GM21367 (cell line): Measurements from ENCODE around the gene HNRNPUL2.
"Not testable (repeated sequence)": the region's sequence is repeated elsewhere in the genome, so short reads cannot be mapped to it uniquely, and the experiment has no call there.

Source experiments
- ATAC-seq: cut with Tn5 transposase; IDR thresholded peaks from one replicate; pipeline ENCODE4 v1.9.1; 2021; ENCODE audit not compliant: unreplicated experiment

HNRNPUL2 gene

DNA sequence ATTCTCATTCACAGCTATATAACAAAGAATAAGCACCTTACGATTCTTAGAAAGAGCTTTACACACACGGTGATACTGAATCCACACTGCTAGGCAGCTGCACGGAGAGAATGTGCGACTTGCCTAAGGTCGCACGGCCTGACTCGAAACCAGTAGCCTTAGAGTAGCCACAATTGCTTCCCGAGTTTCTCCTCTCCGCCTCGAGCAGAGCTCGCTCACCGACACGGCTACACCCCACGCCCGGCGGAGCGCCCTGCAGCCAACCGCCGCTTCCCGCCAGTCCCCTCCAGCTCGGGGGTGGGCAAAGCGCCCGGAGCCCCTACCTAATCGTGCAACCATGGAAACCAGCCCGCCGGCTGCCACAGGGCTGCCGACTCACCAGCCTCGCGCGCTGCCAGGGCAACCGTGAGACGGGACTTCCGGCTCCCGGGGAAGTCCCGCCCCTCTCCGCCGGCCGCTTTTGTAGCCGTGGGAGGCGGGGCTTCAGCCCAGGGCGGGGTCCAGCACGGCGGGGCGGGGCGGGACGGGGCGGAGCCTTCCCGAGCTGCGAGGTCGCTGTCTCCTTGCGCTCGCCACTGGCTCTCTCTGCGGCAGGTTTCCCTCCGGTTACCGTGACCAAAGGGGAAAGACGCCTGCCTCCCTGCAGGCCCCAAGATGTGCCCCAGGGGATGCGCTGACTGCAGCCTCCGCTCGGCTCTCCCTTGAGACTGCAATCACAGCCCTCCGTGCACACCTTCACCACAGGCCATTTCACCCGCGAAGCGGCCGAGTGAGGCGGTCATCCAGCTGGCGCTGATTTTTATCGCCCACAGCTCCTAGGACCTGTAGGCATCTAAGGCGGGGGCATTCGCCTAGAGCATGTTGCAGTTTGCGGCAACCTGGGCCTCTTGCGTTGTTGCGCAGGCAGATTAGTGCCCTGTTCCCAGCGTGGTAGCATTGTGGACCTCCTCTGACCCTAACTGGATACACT is 21.1 kb downstream of the HNRNPUL2 start:
- ATAC-seq = peak; percentile 54

DNA sequence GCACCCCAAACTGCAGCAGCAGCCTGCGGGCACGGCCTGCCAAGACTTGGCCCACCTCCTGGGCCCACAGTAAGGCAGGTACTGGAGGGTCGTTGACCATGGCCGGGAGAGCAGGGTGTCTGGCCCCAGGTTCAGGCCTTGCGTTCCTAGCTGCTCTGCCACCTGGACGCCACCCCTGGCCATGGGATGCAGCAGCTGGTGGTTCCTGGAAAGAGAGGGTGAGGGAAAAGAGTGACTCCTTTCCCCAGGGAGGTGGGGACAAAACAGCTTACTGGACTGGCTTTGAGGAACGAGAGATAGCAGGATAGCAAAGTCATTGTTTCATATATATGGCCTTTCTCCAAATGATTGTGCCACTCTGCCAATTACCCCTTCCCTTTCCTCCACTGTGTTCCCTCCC is 21.8 kb downstream of the HNRNPUL2 start:
- ATAC-seq = no peak

DNA sequence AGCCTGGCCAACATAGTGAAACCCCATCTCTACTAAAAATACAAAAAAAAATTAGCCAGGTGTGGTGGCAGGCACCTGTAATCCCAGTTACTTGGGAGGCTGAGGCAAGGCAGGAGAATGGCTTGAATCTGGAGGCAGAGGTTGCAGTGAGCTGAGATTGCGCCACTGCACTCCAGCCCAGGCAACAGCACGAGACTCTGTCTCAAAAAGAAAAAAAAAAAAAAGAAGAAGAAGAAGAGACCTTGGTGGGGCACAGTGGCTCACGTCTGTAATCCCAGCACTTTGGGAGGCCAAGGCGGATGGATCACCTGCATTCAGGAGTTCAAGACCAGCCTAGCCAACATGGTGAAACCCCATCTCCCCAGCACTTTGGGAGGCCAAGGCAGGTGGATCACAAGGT is 23.3 kb downstream of the HNRNPUL2 start:
- ATAC-seq = not testable (repeated sequence)

DNA sequence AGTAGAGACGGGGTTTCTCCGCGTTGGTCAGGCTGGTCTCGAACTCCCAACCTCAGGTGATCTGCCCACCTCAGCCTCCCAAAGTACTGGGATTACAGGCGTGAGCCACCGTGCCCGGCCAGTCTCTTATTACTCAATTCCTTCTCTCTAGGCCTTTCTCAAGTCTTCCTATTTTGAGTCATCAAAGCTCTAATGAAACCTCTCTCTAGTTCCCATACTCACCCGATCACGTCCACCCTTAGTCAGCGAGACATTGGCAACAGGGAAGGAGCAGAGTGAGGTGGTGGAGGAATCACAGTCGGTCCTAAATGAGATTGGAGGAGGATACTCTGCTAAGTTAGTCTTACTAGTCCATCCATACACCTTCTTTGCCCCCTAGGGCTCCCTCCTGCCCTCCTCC is 25.0 kb downstream of the HNRNPUL2 start:
- no peak for ATAC-seq

DNA sequence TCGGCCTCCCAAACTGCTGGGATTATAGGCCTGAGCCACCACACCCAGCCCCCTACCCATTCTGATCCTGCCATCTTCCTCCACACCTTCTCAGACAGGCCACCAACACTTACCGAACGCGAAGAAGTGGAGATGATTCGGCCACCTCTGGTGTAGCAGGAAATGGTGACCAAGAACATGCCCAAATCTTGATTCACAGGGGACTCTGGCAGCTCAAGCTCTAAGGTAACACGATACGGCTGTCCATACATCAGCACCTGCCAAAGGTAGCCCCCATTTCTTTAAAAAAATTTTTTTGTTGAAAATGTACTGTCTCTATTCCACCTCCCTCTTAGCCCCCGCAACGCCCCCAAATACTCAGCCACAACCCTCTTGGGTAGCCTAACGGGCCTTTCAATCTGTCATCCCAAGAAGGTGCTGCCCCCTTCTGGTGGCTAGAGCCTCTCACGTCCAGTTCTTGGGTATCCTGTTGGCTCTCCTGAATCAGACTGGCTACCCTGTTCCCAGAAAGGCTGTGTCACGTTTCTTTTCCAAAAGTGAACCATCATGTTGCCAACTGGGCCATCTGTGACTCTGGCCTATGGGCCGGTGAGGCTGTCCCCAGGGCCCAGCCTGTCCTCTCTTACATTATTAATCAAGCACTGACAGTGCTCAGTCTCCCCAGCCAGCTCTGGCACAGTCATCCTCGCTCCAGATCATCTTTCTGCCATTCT is 32.6 kb downstream of the HNRNPUL2 start:
- no peak for ATAC-seq

DNA sequence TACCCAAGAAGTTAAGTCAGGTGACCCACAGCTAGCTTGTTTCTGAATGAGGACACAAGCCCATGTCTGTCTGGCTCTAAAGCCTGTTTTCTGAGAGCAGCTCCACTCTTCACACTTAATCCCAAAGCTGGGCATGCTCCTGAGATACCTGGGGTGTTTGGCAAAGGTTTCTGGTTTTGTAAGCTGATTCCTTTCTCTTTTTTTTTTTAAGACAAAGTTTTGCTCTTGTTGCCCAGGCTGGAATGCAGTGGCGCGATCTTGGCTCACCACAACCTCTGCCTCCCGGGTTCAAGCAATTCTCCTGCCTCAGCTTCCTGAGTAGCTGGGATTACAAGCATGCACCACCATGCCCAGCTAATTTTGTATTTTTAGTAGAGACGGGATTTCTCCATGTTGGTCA is 33.6 kb downstream of the HNRNPUL2 start:
- not testable (repeated sequence) for ATAC-seq

DNA sequence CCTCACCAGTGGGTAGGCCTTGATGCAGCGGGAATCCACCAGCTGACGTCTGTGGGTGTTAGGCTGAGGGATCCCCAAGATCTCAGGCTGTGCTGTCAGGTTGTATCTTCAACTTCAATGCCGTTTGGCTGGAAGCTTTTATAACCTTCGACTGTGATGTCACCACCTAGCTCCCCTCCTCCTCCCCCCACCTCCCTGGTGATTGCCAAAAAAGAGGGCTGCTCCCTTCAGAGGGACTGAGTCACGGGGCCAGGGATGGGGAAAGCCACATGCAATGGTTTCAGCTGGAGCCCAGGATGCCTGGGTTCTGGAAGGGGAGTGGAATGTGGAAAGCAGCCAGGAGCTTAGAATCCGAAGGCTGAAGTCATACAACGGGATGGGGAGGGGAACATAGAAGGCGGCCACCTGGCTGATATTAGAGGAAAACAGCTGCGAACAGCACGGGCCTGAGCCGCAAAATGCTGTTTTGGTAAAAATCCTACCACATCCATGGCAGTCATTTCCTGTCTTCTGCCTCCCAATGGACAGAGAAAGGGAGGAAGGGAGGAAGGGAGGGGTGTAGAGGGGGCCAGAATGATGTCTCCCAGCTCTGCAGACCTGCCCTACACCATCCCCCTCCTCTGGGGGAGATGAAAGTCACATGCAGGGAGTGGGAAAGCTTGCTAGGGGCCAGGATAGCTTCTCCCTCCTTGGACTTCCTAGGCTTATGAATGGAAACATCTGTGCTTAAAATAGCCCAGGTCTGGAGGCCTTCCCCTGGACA is 37.7 kb downstream of the HNRNPUL2 start, which contains the start of gene LRRN4CL:
LRRN4CL (minus strand) TSS at position 110 of the 763 bp plus-strand sequence. CDS start 1,022 bp downstream, outside the sequence.
- ATAC-seq = no peak

DNA sequence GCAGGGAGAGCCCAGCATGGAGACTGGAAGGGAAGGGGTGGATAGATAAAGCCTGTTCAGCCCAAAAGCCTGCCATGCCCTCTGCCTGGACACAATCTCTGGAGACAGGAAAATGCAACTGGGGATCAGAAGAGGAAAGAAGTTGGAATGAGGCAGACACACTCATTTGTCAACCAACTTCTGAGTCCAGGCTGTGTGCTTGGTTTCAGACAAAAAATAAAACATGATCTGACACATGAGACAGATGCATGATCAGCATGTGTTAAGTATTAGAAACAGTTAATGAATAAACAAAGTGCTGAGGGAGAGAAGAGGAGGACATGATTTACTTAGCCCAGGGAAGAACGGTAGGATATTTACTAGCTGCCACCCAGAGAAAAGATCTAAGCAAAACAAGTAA is 38.8 kb downstream of the HNRNPUL2 start:
- no peak for ATAC-seq

DNA sequence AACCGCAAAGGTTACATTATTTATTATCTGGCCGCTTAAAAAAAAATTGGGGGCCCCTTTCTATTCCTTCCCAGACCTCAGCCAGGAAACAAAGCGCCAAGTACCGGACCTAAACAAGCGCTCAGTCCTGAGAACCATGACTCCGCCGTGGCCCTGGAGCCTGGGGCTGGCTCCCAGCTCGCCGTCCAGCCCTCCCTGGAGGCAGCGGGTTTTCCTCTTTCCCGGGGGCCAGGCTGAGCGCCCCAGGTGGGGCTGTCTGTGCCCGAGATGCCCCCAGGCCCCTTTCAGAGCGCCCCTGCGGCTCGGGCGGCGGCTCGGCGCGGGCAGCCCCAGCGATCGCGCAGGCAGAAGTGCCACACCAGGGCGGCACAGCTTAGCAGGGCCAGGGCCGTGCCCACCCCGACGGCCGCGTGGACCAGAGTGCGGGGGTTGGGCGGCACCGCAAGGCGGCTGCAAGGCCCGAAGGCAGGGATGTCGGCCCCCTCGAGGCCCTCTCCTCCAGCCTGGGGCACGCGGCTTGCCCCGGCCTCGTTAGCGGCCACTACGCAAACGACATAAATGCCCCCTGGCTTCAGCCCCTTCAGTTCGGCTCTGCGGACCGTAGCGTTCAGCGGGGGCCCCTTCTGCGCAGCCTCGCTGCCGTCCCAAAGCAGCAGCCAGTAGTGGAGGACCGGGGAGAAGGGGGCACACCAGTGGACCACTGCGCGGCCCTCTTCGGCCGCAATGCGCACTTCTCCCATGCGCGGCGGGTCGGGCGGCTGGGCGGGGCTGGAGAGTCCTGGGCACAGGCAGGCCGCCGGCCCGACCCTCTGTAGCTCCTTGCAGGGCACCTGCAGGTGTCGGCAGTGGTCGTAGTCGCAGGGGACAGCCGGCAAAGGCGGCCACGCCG is 39.5 kb downstream of the HNRNPUL2 start:
- no peak for ATAC-seq

DNA sequence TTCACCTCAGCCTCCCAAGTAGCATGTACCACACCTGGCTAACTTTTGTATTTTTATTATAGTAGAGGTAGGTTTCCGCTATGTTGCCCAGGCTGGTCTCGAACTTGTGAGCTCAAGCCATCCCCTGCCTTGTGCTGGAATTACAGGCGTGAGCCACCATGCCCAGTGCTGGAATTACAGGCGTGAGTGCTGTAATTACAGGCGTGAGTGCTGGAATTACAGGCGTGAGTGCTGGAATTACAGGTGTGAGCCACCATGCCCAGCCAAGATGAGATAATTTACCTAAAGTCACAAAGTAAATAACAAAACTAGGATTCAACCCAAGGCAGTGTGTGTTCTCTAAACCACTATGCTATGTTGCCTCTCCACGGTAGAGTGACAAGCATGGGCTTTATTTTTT is 44.7 kb downstream of the HNRNPUL2 start:
- ATAC-seq = no peak

DNA sequence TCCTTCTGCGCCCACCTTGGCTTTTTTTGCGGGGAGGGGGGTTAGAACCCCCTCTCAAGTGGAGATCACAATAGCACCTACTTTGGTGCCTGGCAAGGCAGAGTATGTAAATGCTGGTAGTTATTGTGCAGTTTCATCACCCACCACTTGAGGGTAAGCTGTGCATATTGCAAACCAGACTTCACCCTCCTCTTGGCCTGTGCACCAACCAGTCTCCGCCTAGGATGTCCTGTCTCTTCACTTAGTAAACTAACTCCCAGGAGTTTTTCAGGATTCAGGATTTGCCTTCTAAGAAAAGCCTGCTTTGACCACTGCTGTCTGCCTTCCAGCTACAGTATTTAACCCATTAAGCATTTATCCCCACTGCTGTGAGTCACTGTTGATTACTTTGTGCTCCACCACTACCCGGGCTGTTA is 46.4 kb downstream of the HNRNPUL2 start:
- no peak for ATAC-seq

DNA sequence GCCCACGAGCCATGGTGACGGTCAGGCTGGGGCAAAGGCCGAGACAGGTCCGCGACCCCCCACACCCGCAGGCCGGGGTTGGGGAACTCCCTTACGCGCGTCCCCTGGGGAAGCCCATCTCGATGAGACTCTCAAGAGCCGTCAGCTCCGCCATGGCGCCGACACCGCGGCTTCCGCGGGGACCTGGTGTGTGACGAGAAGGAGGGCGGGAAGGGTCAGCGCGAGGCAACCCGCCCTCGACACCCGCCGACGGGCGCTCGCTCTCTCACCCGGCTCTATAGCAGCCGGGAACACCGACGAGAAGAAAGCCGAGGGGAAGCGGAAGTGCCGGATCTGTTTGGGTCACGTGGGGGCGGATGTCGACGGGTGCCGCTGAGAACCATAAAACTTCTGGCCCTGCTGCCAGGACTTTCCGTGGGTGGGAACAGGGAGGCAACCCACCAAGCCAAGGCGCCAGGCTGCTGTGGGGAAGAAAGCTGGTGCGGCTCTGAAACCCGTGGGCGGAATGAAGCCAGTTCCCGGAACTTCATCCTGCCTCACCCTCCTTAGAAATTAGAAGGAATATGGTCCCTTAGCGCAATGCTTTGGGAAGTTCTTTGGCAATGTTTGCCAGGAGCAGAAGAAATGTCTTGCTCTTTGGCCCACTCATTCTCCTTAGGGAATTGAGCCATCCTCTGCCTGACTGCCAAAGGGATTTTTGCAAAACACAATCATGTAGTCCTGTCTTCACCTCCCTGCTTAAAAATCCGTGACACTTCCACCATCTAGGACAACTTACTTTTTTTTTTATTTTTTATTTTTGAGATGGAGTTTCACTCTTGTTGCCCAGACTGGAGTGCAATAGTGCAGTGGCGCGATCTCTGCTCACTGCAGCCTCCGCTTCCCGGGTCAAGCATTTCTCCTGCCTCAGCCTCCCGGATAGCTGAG is 48.2 kb downstream of the HNRNPUL2 start, which contains the start of gene UBXN1:
UBXN1 (minus strand) TSS at position 304 of the 927 bp plus-strand sequence; CDS start at position 154, 150 bp downstream.
- ATAC-seq = peak; percentile 64

DNA sequence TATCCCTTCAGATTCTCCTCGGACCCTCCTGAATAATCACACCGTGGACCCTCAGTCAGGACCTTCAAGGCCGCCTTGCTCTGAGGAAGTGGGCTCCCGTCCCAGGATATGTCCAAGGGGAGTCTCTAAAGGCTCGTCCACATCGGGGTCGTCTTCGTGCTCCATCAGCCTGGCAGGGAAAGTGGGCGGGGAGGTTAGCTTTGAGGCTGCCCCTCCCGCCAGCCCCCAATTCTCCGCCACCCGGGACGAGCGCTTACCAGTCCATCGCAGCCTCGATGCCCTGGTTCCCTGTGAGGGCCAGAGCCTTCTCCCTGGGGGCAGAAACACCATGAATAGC is 48.9 kb downstream of the HNRNPUL2 start:
- no peak for ATAC-seq

DNA sequence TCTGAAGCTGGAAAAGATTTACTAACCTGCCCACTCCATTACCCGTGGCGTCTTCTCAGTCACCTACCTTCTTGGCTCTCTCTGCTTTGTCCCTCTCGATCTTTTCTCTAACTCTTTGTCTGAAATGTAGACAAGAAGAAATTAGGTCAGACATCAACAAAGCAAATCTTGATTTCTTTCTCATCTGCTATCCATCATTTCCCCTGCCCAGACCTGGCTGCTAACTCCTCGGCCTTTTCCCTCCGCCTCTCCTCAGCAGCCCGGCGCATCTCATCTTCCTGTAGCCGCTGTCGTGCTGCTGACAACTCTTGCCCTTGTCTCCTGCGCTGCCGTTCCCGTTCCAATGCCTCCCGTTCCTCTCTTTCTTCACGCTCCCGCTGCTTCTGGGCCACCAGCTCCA is 49.5 kb downstream of the HNRNPUL2 start:
- ATAC-seq = no peak

DNA sequence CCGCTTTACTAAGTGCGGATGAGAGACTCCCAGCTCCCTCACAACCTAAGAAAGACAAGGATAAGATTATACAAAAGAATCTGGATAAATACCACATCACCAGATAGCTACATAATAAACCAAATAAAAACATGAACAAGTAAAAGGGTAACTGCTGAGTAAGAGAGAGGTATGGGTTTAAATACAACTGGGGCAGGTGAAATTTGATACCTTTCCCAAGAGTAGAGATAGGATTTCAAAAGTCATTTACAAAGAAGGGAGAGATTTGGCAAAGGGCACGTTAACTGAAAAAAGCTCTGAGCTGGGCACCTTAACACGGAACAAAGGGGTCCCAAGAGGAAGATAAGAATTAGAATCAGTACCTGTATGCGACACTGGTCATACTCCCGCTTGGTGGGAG is 50.1 kb downstream of the HNRNPUL2 start:
- ATAC-seq = no peak

DNA sequence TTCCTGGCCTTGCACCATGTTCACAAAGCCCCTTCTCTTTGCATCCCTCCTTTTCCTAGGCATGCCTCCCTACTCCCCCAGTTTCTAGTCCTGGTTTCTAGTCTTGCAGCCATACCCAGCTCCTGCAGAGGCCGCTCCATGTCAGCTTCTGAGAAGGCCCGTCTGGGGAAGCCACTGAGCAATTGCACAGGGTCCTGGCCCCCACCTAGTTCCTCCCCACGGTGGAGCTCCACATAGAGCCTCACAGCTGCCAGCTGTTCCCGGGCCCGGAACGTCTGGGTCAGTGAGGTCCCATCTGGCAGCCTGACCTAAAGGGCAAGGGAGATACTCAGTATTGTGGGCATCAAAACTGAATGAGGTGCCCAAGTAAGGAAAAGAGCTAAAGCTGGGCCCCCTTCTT is 50.6 kb downstream of the HNRNPUL2 start:
- ATAC-seq = no peak

DNA sequence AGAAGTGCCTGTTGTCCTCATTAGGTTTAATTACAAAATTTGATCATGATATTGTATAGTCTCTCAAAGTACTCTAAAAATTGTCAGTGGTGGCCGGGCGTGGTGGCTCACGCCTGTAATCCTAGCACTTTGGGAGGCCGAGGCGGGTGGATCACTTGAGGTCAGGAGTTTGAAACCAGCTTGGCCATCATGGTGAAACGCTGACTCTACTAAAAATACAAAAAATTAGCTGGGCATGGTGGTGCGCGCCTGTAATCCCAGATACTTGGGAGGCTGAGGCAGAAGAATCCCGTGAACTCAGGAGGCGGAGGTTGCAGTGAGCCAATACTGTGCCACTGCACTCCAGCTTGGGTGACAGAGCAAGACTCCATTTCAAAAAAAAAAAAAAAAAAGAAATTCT is 51.8 kb downstream of the HNRNPUL2 start:
- ATAC-seq = not testable (repeated sequence)

DNA sequence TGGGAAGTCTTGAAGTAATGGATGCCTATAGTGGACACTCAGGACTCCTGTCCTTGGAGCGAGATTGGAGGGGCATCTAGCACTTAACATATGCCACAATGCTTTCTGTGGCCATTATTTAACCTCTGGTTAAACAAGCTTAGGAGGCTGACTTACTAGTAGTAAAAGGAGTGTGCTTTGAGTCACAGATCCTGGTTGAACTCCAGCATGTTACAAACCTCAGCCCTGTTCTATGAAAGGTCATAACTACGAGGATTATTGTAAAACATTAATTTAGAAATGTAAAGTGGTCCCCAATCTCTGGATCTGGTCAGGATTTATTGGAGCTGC is 54.1 kb downstream of the HNRNPUL2 start:
- ATAC-seq = no peak
